H1 (cell line): ENCODE measurements around the gene ZDHHC16. TPM values are rescaled to one million over a fixed set of nuclear protein-coding genes. Genes with fewer than 3 reads are reported as not detected.

Experiments
- RXRA ChIP-seq: IDR thresholded peaks from 2 replicates; pipeline ENCODE4 v1.6.1; 2011; ENCODE audit warnings: low read depth, mild to moderate bottlenecking, low read length, moderate library complexity; ENCODE audit not compliant: insufficient read depth
- TEAD4 ChIP-seq: IDR thresholded peaks from 2 replicates; pipeline ENCODE4 v1.6.1; 2012; ENCODE audit warnings: low read depth, low read length, inconsistent platforms, mixed read lengths
- polyA plus RNA-seq, 7 experiments: library from polyadenylated mRNA; depleted of rRNA in 3 of 7; stranded (reverse) in 5 of 7; unstranded in 2 of 7; fragments of >200 nt in 5 of 7; fragments of 200-250 nt in 2 of 7; gene quantifications; 1 replicate in 5 of 7; 2 replicates in 1 of 7; 4 replicates in 1 of 7; pipeline versions ENCODE4 v1.2.1 to v1.2.3, GENCODE V29; 2011 to 2013; ENCODE audit warnings: missing spikeins in 2 of 7, mixed read lengths in 2 of 7
- total RNA-seq: library from RNA; stranded (reverse); fragmentation: NEBNext Ultra II Directional; extraction: Animal tissue kit (Norgen Biotek cat#: 25700); gene quantifications from 2 replicates; pipeline ENCODE4 v1.2.1, GENCODE V29; 2021

The ZDHHC16 gene
- total and polyA plus RNA-seq, 2 of the 8 experiments (the other 6 are each of a cell fraction or from before 2014, with no cell fraction given): 45.9 to 108 TPM

GRCh38 chr10:97444212-97444611, 1.8 kb upstream of the ZDHHC16 start (continued):
- TF ChIP-seq RXRA (no peak), TEAD4 (no peak)
- TF ChIP-seq, all 59 proteins: peak for 0
